LNCaP clone FGC (cell line): ENCODE data around the gene MCM5.

Experiments
- DNase-seq: peaks from one replicate; pipeline ENCODE4 v3.0.0-alpha.2; 2011; ENCODE audit warnings: low read depth
- H3K4me3 ChIP-seq: 2 replicates; pipeline ENCODE4 v1.5.1; 2011; ENCODE audit warnings: mild to moderate bottlenecking, low read depth, low read length, control low read depth
- TF ChIP-seq, protein P1 (sequence below): IDR thresholded peaks from 2 replicates; pipeline ENCODE4 v1.5.1; 2012; ENCODE audit warnings: mild to moderate bottlenecking; ENCODE audit not compliant: control insufficient read depth, insufficient read depth; ENCODE audit errors: extremely low read depth

Gene MCM5

DNA sequence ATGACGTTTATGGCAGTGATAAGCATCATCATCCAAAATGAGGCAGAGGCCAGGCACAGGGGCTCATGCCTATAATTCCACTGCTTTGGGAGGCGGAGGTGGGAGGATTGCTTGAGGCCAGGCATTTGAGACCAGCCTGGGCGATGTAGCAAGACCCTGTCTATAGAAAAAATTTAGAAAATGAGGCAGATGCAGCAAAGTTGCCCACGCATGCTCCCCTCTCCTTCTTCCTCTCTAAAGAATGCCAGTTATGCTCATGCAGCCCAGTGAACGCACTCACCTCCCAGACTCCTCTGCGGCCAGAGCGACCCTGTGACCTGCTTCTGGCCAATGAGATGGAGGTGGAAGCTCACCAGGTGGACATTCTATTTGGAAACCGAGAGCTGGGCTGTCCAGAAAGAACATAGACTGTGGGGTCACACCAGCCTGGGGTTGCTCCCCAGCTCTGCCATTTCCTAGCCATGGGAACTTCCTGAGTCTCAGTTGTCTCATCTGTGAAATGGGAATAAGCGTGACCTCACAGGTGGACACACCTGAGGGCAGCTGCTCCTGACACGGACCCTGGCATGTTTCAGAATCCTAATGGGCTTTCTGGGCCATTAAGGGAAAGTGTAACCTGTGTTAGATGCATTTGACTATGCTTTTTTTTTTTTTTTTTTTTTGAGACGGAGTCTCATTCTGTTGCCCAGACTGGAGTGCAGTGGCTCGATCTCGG is 44.9 kb downstream of the MCM5 start:
- H3K4me3 ChIP-seq = no peak overlapping the region
- TF ChIP-seq, protein P1, sequence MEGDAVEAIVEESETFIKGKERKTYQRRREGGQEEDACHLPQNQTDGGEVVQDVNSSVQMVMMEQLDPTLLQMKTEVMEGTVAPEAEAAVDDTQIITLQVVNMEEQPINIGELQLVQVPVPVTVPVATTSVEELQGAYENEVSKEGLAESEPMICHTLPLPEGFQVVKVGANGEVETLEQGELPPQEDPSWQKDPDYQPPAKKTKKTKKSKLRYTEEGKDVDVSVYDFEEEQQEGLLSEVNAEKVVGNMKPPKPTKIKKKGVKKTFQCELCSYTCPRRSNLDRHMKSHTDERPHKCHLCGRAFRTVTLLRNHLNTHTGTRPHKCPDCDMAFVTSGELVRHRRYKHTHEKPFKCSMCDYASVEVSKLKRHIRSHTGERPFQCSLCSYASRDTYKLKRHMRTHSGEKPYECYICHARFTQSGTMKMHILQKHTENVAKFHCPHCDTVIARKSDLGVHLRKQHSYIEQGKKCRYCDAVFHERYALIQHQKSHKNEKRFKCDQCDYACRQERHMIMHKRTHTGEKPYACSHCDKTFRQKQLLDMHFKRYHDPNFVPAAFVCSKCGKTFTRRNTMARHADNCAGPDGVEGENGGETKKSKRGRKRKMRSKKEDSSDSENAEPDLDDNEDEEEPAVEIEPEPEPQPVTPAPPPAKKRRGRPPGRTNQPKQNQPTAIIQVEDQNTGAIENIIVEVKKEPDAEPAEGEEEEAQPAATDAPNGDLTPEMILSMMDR = no peak
- DNase-seq = no peak

DNA sequence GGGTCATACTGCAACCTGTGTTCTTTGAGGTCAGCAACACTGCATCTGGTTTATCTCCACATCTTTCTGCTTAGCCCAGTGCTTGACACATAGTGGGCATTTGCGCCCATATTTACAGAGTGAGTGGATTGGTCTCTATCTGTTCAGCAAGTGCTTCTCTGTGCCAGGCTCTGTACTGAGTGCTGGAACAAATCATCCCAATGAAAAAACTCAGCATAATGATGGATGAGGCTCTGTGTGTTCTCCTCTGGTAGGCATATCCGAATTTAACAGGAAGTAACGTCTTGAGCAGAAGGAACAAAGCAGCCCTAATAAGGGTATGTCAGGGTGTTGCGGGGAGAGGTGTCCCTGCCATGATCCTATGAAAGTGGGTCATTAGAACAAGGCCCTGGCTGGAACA is 46.0 kb downstream of the MCM5 start:
- no peak overlapping the region for H3K4me3 ChIP-seq
- TF ChIP-seq, protein P1 = no peak
- DNase-seq = no peak

DNA sequence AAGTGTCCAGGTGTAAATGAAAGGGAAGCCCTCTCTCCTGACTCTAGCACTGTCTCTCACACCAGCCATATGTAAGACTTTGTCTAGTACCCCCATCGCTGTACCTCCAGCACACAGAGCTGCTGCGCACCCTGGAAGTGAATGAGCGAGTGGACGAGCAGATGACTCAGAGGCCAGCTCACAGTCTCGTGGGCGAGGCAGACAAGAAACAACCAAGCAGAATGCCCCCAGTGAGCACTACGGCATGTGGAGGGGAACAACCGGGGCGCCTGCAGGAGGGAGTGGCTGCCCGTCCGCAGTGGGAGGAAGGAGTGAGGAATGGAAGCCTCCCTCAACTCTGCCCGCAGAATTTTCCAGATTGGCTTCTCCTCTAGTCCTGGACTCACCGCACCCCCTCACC is 46.4 kb downstream of the MCM5 start:
- TF ChIP-seq, protein P1 = no peak
- DNase-seq = no peak
- H3K4me3 ChIP-seq = no peak overlapping the region

DNA sequence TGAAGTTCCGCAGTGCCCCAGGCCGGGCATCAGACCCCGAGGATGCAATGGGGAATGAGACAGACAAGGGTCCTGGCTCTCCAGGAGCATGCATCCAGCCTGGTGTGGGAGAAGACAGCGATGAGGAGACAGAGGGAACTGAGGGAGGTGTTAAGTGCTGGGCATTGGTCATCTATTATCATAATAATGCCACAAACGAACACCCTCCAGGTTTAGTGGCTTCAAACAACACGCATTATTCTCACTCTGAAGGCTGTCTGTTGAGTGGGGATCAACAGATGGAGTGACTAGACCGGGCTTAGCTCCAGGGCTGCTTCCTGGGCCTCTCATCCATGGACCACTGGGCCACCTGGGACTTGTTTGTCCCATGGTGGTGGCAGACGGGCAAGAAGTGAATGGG is 48.6 kb downstream of the MCM5 start:
- H3K4me3 ChIP-seq = no peak overlapping the region
- DNase-seq = no peak
- TF ChIP-seq, protein P1 = no peak

DNA sequence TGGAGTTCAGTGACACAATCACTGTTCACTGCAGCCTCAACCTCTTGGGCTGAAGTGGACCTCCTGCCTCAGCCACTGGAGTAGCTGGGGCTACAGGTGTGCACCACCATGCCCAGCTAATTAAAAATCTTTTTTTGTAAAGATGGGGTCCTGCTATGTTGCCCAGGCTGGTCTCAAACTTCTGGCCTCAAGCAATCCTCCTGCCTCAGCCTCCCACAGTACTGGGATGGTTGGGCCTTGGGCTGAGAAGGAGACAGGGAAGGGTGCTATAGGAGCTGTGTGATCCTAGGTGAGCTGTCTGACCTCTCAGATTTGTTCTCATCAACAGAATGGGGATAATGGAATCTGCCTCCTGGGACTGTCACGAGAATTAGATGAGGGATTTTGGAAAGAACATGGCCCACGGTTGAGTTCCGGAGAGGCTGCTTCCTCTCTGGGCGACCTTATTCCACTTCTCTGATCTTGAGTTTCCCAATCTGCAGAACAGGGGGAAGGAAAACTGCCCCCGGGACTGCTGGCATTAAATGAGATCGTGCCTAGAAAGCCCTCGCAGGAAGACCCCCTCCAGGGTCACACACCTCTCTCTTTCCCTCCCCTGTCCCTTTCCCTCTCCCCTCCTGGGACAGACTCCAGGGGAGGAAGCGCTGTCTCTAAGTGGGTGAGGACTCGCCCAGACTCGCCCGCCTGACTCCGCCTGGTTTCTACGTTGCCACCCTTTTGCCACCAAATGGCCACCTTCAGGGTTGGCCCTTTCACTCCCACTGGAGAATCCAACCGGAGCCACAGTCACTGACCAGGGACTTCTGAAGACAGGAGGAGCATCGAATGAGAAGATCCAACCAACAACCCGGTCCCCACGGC is 50.1 kb downstream of the MCM5 start:
- DNase-seq = no peak
- no peak overlapping the region for H3K4me3 ChIP-seq
- TF ChIP-seq, protein P1 = no peak

DNA sequence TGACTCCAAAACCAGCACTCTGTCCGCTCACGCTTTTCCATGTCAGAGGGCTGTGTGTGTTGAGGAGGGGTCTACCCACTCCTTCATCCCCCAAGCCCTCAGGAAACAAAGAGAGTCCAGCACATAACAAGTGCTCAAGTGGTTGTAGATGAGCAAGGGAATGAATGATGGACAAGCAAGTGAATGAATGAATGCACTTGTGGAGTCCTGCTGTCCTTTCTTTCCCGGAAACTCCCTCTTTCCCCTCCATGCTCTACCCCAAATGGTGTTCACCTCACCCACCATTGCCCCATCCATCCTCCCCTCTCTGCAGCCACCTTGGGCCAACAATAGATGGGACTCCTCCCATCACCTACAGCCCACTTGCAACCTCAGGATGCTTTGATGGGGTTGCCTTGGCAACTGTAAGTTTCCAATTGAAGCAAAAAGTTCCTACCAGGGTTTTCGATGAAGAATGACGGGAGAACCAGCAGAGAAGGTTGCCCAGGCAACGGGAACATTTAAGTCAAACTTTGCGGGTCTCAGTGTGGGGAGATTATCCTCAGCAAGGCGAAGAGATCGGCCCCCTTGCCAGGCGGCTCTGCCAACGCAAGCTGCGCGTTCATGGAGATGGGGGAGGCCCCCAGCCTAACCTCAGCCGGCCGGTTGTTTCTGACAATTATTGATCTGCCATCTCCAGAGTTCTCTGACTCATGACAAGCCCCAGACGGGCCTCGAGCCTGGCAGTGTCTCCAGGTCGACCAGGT is 51.1 kb downstream of the MCM5 start:
- TF ChIP-seq, protein P1 = no peak
- DNase-seq = no peak
- no peak overlapping the region for H3K4me3 ChIP-seq
